Neural cell (in vitro differentiated cells): ENCODE measurements around the gene SEC24D.

Source experiments
- EP300 ChIP-seq: fragments of 450-650 bp; conservative IDR thresholded peaks from 2 replicates; pipeline ENCODE4 v1.6.1; 2014; ENCODE audit warnings: antibody characterized with exemption, mild to moderate bottlenecking, moderate library complexity; ENCODE audit not compliant: poor library complexity, severe bottlenecking
- EZH2 ChIP-seq: fragments of 200-600, 300-800 bp; shearing (Covaris generic), sonication (generic); IDR thresholded peaks from 2 replicates; pipeline ENCODE4 v1.6.1; 2014; ENCODE audit warnings: antibody characterized with exemption, low read length, borderline replicate concordance, mild to moderate bottlenecking; ENCODE audit not compliant: insufficient read depth, poor library complexity, severe bottlenecking
- POLR2AphosphoS5 ChIP-seq: IDR thresholded peaks from 2 replicates; pipeline ENCODE4 v1.6.1; 2012
- RAD21 ChIP-seq: fragments of 450-650 bp; conservative IDR thresholded peaks from 2 replicates; pipeline ENCODE4 v1.6.1; 2014; ENCODE audit warnings: antibody characterized with exemption, mild to moderate bottlenecking, moderate library complexity
- SMC3 ChIP-seq: fragments of 450-650 bp; conservative IDR thresholded peaks from 2 replicates; pipeline ENCODE4 v1.6.1; 2014; ENCODE audit warnings: antibody characterized with exemption, mild to moderate bottlenecking, moderate library complexity; ENCODE audit not compliant: poor library complexity
- TAF1 ChIP-seq: IDR thresholded peaks from 2 replicates; pipeline ENCODE4 v1.6.1; 2012; ENCODE audit warnings: low read depth
- TF ChIP-seq, protein P1 (sequence below): fragments of 450-650 bp; IDR thresholded peaks from 2 replicates; pipeline ENCODE4 v1.5.1; 2014; ENCODE audit warnings: antibody characterized with exemption, mild to moderate bottlenecking, moderate library complexity; ENCODE audit not compliant: poor library complexity, severe bottlenecking
- TF ChIP-seq, protein P2 (sequence below): IDR thresholded peaks from 2 replicates; pipeline ENCODE4 v1.6.1; 2012; ENCODE audit warnings: borderline replicate concordance

DNA sequence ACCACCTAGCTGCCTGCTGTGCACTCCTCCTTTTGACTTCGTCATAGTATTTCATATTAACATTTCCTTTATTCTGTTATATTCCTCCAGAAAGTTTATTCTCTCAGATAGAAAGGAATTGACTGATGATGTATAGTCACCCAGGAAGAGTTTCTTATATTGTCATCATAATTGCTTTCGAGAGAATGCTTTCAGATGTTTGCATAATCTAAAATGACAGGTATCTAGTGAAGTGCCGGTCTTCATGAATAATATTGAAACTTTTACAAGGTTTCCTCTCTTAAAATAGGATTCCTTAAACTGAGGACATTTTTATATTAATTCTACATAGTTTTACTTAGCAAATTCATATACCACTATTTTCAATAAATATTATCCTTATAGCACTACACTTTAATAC is 10.1 kb downstream of the SEC24D start:
- TF ChIP-seq, protein P1, sequence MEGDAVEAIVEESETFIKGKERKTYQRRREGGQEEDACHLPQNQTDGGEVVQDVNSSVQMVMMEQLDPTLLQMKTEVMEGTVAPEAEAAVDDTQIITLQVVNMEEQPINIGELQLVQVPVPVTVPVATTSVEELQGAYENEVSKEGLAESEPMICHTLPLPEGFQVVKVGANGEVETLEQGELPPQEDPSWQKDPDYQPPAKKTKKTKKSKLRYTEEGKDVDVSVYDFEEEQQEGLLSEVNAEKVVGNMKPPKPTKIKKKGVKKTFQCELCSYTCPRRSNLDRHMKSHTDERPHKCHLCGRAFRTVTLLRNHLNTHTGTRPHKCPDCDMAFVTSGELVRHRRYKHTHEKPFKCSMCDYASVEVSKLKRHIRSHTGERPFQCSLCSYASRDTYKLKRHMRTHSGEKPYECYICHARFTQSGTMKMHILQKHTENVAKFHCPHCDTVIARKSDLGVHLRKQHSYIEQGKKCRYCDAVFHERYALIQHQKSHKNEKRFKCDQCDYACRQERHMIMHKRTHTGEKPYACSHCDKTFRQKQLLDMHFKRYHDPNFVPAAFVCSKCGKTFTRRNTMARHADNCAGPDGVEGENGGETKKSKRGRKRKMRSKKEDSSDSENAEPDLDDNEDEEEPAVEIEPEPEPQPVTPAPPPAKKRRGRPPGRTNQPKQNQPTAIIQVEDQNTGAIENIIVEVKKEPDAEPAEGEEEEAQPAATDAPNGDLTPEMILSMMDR = no peak
- peak; percentile 77 for TF ChIP-seq EP300
- TF ChIP-seq, protein P2, sequence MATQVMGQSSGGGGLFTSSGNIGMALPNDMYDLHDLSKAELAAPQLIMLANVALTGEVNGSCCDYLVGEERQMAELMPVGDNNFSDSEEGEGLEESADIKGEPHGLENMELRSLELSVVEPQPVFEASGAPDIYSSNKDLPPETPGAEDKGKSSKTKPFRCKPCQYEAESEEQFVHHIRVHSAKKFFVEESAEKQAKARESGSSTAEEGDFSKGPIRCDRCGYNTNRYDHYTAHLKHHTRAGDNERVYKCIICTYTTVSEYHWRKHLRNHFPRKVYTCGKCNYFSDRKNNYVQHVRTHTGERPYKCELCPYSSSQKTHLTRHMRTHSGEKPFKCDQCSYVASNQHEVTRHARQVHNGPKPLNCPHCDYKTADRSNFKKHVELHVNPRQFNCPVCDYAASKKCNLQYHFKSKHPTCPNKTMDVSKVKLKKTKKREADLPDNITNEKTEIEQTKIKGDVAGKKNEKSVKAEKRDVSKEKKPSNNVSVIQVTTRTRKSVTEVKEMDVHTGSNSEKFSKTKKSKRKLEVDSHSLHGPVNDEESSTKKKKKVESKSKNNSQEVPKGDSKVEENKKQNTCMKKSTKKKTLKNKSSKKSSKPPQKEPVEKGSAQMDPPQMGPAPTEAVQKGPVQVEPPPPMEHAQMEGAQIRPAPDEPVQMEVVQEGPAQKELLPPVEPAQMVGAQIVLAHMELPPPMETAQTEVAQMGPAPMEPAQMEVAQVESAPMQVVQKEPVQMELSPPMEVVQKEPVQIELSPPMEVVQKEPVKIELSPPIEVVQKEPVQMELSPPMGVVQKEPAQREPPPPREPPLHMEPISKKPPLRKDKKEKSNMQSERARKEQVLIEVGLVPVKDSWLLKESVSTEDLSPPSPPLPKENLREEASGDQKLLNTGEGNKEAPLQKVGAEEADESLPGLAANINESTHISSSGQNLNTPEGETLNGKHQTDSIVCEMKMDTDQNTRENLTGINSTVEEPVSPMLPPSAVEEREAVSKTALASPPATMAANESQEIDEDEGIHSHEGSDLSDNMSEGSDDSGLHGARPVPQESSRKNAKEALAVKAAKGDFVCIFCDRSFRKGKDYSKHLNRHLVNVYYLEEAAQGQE = no peak
- TF ChIP-seq RAD21 = no peak
- TF ChIP-seq SMC3 = no peak
- TF ChIP-seq EZH2 = no peak
- TF ChIP-seq POLR2AphosphoS5 = peak; percentile 42
- TF ChIP-seq TAF1 = no peak
